K562 (cell line): ENCODE data around the gene SLC7A5. TPM values are rescaled to one million over a fixed set of nuclear protein-coding genes. Genes with fewer than 3 reads are reported as not detected.
A peak's percentile ranks its signal among the peaks of the same experiment; 100 is the strongest.

Experiments
- ATAC-seq: fragments of 200-7000 bp; cut with Tn5 transposase; 3 replicates; pipeline ENCODE4 v1.9.1; 2020; ENCODE audit warnings: moderate library complexity
- BruUV-seq: library from RNA; stranded (reverse); fragments of 400-500 nt; replicated peaks from 2 replicates; lab custom pipeline; 2021; lab: Mats Ljungman, UMichigan
- CTCF ChIA-PET: fragments of 300-600 bp; formaldehyde crosslinking; extraction: SDS; loops from one replicate; lab custom pipeline; 2021; ENCODE audit warnings: low intra/inter-chr PET ratio; lab: Yijun Ruan, JAX
- POLR2A ChIA-PET: fragments of 300-600, 350-650 bp; sonication (Branson Sonifier 250); formaldehyde crosslinking; extraction: SDS; loops from one replicate; lab custom pipeline; 2021; ENCODE audit warnings: antibody characterized with exemption, inconsistent platforms; lab: Yijun Ruan, JAX
- DNase-seq, 4 experiments: peaks; one replicate each; pipeline versions ENCODE4 v3.0.0 to v3.0.0-alpha.2; 2011 to 2018; ENCODE audit warnings: low spot score in 3 of 4, mixed read lengths in 3 of 4; ENCODE audit errors: extremely low read depth in 1 of 4
- FAIRE-seq: peaks from 2 replicates; lab custom pipeline; 2011; peaks lifted over from hg19 to GRCh38; lab: Jason Lieb, UNC
- H2AFZ ChIP-seq: 2 replicates; pipeline ENCODE4 v1.6.0; 2011; ENCODE audit warnings: low read depth, low read length, control low read depth, inconsistent platforms
- H3K27ac ChIP-seq: fragments of 200-600 bp; 3 replicates; pipeline ENCODE4 v1.8.0; 2011; ENCODE audit warnings: low read depth, mild to moderate bottlenecking, control low read depth, inconsistent platforms, low read length, moderate library complexity, mixed read lengths; ENCODE audit errors: extremely low read depth
- H3K27me3 ChIP-seq, 2 experiments: fragments of 300-600 bp in 1 of 2; 2 replicates in 1 of 2; 3 replicates in 1 of 2; pipeline versions ENCODE4 v1.6.0 to v1.8.0; 2011; ENCODE audit warnings: inconsistent platforms in 2 of 2, low read length in 2 of 2, mild to moderate bottlenecking in 1 of 2, mixed read lengths in 1 of 2, moderate library complexity in 1 of 2; ENCODE audit not compliant: control insufficient read depth in 2 of 2, insufficient read depth in 2 of 2
- H3K36me3 ChIP-seq: fragments of 300-600 bp; 3 replicates; pipeline ENCODE4 v1.8.0; 2011; ENCODE audit warnings: mild to moderate bottlenecking, low read length, inconsistent platforms; ENCODE audit not compliant: control insufficient read depth, insufficient read depth
- H3K4me1 ChIP-seq, 2 experiments: fragments of 200-600 bp in 1 of 2; replicated peaks in 1 of 2; 2 replicates in 1 of 2; 3 replicates in 1 of 2; pipeline versions ENCODE4 v1.5.1 to v1.8.0; 2011; ENCODE audit warnings: inconsistent platforms in 2 of 2, low read length in 2 of 2, mild to moderate bottlenecking in 1 of 2, mixed read lengths in 1 of 2, moderate library complexity in 1 of 2; ENCODE audit not compliant: control insufficient read depth in 2 of 2, insufficient read depth in 2 of 2
- H3K4me2 ChIP-seq: 2 replicates; pipeline ENCODE4 v1.6.1; 2011; ENCODE audit warnings: low read length, control low read depth, inconsistent platforms, mixed read lengths; ENCODE audit not compliant: insufficient read depth
- H3K4me3 ChIP-seq: fragments of 200-600 bp; sonication (generic), shearing (Covaris generic); 2 replicates; pipeline ENCODE4 v1.5.1; 2016; ENCODE audit warnings: control low read depth, inconsistent platforms
- H3K79me2 ChIP-seq: fragments of 200-600 bp; 3 replicates; pipeline ENCODE4 v1.8.0; 2011; ENCODE audit warnings: low read length, inconsistent platforms; ENCODE audit not compliant: control insufficient read depth, insufficient read depth
- H3K9ac ChIP-seq, 2 experiments: 2 replicates each; pipeline versions ENCODE4 v1.6.0 to v1.6.1; 2011; ENCODE audit warnings: low read depth in 2 of 2, low read length in 2 of 2, control low read depth in 1 of 2, inconsistent platforms in 1 of 2, mild to moderate bottlenecking in 1 of 2, mixed read lengths in 1 of 2; ENCODE audit not compliant: insufficient read depth in 1 of 2
- H3K9me1 ChIP-seq: one replicate; pipeline ENCODE4 v1.6.0; 2011; ENCODE audit warnings: inconsistent platforms, mild to moderate bottlenecking, low read length, moderate library complexity; ENCODE audit not compliant: control insufficient read depth, insufficient read depth
- H3K9me3 ChIP-seq: replicated peaks from 2 replicates; pipeline ENCODE4 v1.5.1; 2011; ENCODE audit warnings: low read depth, low read length, inconsistent platforms; ENCODE audit not compliant: control insufficient read depth, insufficient read depth
- H4K20me1 ChIP-seq: replicated peaks from 2 replicates; pipeline ENCODE4 v1.6.1; 2011; ENCODE audit warnings: low read length, inconsistent platforms, mixed read lengths; ENCODE audit not compliant: control insufficient read depth, insufficient read depth
- PTTG1 ChIP-seq: fragments of 450-650 bp; IDR thresholded peaks from 2 replicates; pipeline ENCODE4 v1.6.1; 2016; ENCODE audit warnings: low read depth, mild to moderate bottlenecking, missing genetic modification characterization, missing compliant biosample characterization
- RBM34 ChIP-seq: fragments of 200-400 bp; formaldehyde crosslinking; IDR thresholded peaks from 2 replicates; pipeline ENCODE4 v1.6.1; 2018; ENCODE audit warnings: low read length, borderline replicate concordance; ENCODE audit not compliant: insufficient read depth
- ZFX ChIP-seq: sonication (generic); formaldehyde crosslinking; IDR thresholded peaks from 2 replicates; pipeline ENCODE4 v1.8.0; 2022; ENCODE audit warnings: mild to moderate bottlenecking, missing genetic modification reagents, moderate library complexity
- ZNF124 ChIP-seq: sonication (generic); formaldehyde crosslinking; IDR thresholded peaks from 2 replicates; pipeline ENCODE4 v1.8.1; 2022; ENCODE audit warnings: missing genetic modification reagents
- ZNF133 ChIP-seq: fragments of 250-450 bp; sonication (Bioruptor Pico); IDR thresholded peaks from 2 replicates; pipeline ENCODE4 v1.4.0; 2020; ENCODE audit warnings: mild to moderate bottlenecking
- ZNF175 ChIP-seq: fragments of 200-800 bp; sonication (Bioruptor generic); IDR thresholded peaks from 2 replicates; pipeline ENCODE4 v1.6.1; 2016; ENCODE audit warnings: low read depth, mild to moderate bottlenecking, missing genetic modification characterization, missing compliant biosample characterization
- ZNF23 ChIP-seq: fragments of 250-450 bp; sonication (Bioruptor Pico); IDR thresholded peaks from 2 replicates; pipeline ENCODE4 v1.4.0; 2020; ENCODE audit warnings: mild to moderate bottlenecking
- WGBS: fragments of 100-300 bp; shearing (Covaris generic); methylation state at CpG from one replicate; pipeline ENCODE4 v1.1.6; 2016; ENCODE audit warnings: low coverage, mixed read lengths; ENCODE audit not compliant: insufficient coverage; ENCODE audit errors: missing lambda C conversion rate; 5-methylcytosine and 5-hydroxymethylcytosine counted together
- in situ Hi-C: fragments of 300-500 bp; cut with MboI; formaldehyde crosslinking; loops from 4 replicates; pipeline ENCODE4 v1.15.0; 2018; ENCODE audit warnings: inconsistent platforms, mixed read lengths
- intact Hi-C: fragments of 100-400 bp; cut with micrococcal nuclease; formaldehyde crosslinking; loops from 2 replicates; pipeline ENCODE4 v1.14.2; 2022
- polyA plus RNA-seq, 8 experiments: library from polyadenylated mRNA; depleted of rRNA in 4 of 8; stranded (reverse) in 5 of 8; unstranded in 3 of 8; fragments of >200 nt; fragmentation: Nextera tagmentation in 2 of 8; fragmentation: Illumina TruSeq in 1 of 8; extraction: Ambion mirVana in 2 of 8; extraction: Trizol in 1 of 8; gene quantifications; 2 replicates each; pipeline versions ENCODE4 v1.2.1 to v1.2.3, GENCODE V29; 2011 to 2014; ENCODE audit warnings: inconsistent platforms in 1 of 8, missing spikeins in 1 of 8
- total RNA-seq, 7 experiments: library from RNA; depleted of rRNA in 6 of 7; stranded (reverse); fragments of >200 nt in 6 of 7; fragmentation: Illumina TruSeq in 2 of 7; extraction: Trizol in 2 of 7; gene quantifications; 2 replicates each; pipeline versions ENCODE4 v1.2.1 to v1.2.3, GENCODE V29; 2011 to 2021; ENCODE audit warnings: low replicate concordance in 1 of 7

Gene SLC7A5
- total and polyA plus RNA-seq, 9 of the 15 experiments (the other 6 are each of a cell fraction or from before 2014, with no cell fraction given) = 1.9 to 220 (median 18.6) TPM

DNA sequence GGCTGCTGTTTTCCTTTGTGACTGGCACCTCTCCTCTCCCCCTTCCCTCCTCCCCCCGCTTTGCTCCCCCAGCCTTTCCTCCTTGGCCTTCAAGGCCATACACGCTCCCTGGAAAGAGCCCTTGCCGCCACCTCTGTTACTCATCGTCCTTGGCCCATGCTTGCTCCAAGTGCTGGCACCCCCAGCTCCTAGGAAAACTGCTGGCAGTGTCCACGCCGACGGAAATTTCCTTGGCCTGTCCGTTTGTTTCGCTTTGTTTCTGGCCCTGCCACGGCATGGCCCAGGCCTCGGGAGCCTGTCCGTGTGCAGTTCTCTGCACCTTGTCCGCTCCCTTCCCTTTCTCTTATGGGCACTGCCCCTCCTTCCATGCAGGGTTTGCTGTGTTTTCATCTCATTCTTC, 49.0 kb upstream of the SLC7A5 start:
- no peaks in the 10 kb centered on the region for H3K9me3 ChIP-seq
- ATAC-seq (no peak), FAIRE-seq (no peak), DNase-seq (no peak)
- POLR2A ChIA-PET = interaction anchor here (0.7 to 1.0 kb wide), 4 partner anchors 18 to 755 kb away, joined by 3 to 4 read pairs (median 4); no protein-coding TSS in a partner anchor
- no peaks in the 10 kb centered on the region for H3K9me1 ChIP-seq
- in situ Hi-C loops (no loop called here), intact Hi-C loops (no loop called here)
- no TSS peak for BruUV-seq
- H3K4me1 ChIP-seq = peaks cover 10 to 37% of the 10 kb centered on the region in 2 experiments; a peak in 4 of 5 replicates
- peak overlapping the region; percentile 74; the same call in 1 of the 2 replicates for H2AFZ ChIP-seq
- peak overlapping the region in 1 of 2 experiments; percentile 61; a peak in 1 of 4 replicates for H3K9ac ChIP-seq
- H3K27ac ChIP-seq = no peak overlapping the region
- H3K79me2 ChIP-seq = no peaks in the 10 kb centered on the region
- TF ChIP-seq ZNF124 (CRISPR knock-in tag) (no peak), ZFX (no peak), ZNF175 (CRISPR knock-in tag) (no peak), ZNF133 (CRISPR knock-in tag) (no peak), RBM34 (no peak), ZNF23 (CRISPR knock-in tag) (no peak), PTTG1 (tag) (no peak)
- H3K27me3 ChIP-seq = peaks cover 4 to 35% of the 10 kb centered on the region in 2 experiments; a peak in 4 of 5 replicates
- H3K4me2 ChIP-seq = peak overlapping the region; percentile 46; the same call in 1 of the 2 replicates
- WGBS = 31% methylated on average over 9 of the region's 13 CpGs
- no peaks in the 10 kb centered on the region for H3K36me3 ChIP-seq
- no peaks in the 10 kb centered on the region for H4K20me1 ChIP-seq
- H3K4me3 ChIP-seq = no peak overlapping the region
- CTCF ChIA-PET = no interaction called here
